ENCODE data around the gene GPC6. TPM values are rescaled to one million over a fixed set of nuclear protein-coding genes. Genes with fewer than 3 reads are reported as not detected.

GPC6 gene
- total RNA-seq, 1 donor from 2014 or later = 63.0 TPM

GRCh38 chr13:94269557-94269956 is 1043.0 kb downstream of the GPC6 start:
- H3K9me3 Mint-ChIP-seq (ENCODE audit: unreplicated experiment) = peaks cover 6% of the 10 kb centered on the region
- Histone ChIP-seq H3K4me3 (ENCODE audit: insufficient read depth, low read depth, low read length) (no peak overlapping the region), H3K36me3 (ENCODE audit: insufficient read depth, low read length) (no peaks in the 10 kb centered on the region), H3K9ac (ENCODE audit: low read length) (no peak overlapping the region), H3K4me2 (ENCODE audit: low read length) (no peak overlapping the region), H3K27ac (ENCODE audit: low read depth, low read length) (no peak overlapping the region), H3K9me3 (ENCODE audit: insufficient read depth, low read depth, low read length) (no peaks in the 10 kb centered on the region), H3K27me3 (ENCODE audit: insufficient read depth, low read length) (no peaks in the 10 kb centered on the region), H4K20me1 (ENCODE audit: insufficient read depth, low read length) (no peaks in the 10 kb centered on the region), H2AFZ (ENCODE audit: low read depth, low read length) (no peak overlapping the region), H3K79me2 (ENCODE audit: insufficient read depth, low read length) (no peaks in the 10 kb centered on the region), H3K4me1 (ENCODE audit: insufficient read depth, low read length) (no peaks in the 10 kb centered on the region)
- H3K4me3 Mint-ChIP-seq (ENCODE audit: unreplicated experiment) = no peak overlapping the region
- FAIRE-seq = no peak
- no peaks in the 10 kb centered on the region for H3K27me3 Mint-ChIP-seq (ENCODE audit: low read depth, unreplicated experiment)
- H3K4me1 Mint-ChIP-seq (ENCODE audit: low read depth, unreplicated experiment) = peaks cover 4% of the 10 kb centered on the region
- no peak for DNase-seq (ENCODE audit: low read depth)
- TF ChIP-seq EZH2 (IDR thresholded peaks at IDR 0.05; ENCODE audit: insufficient read depth, low read length) (no peak), CTCF (IDR thresholded peaks at IDR 0.05; ENCODE audit: insufficient read depth, low read depth, low read length) (no peak)
- no peak overlapping the region for H3K27ac Mint-ChIP-seq (ENCODE audit: unreplicated experiment)
- no peaks in the 10 kb centered on the region for H3K36me3 Mint-ChIP-seq (ENCODE audit: low read depth, unreplicated experiment)

- H3K27ac ChIP-seq (ENCODE audit: low read depth, low read length) = no peak overlapping the region
- H3K9me3 ChIP-seq (ENCODE audit: insufficient read depth, low read depth, low read length) = no peaks in the 10 kb centered on the region
- no peak overlapping the region for H3K4me2 ChIP-seq (ENCODE audit: low read length)
- H3K9ac ChIP-seq (ENCODE audit: low read length) = no peak overlapping the region
- H3K4me3 ChIP-seq (ENCODE audit: insufficient read depth, low read depth, low read length) = no peak overlapping the region
- H3K36me3 Mint-ChIP-seq (ENCODE audit: low read depth, unreplicated experiment) = no peaks in the 10 kb centered on the region
- peaks cover 2% of the 10 kb centered on the region for H3K4me1 Mint-ChIP-seq (ENCODE audit: low read depth, unreplicated experiment)
- no peaks in the 10 kb centered on the region for H3K4me1 ChIP-seq (ENCODE audit: insufficient read depth, low read length)
- H3K27ac Mint-ChIP-seq (ENCODE audit: unreplicated experiment) = no peak overlapping the region
- peaks cover 6% of the 10 kb centered on the region for H3K9me3 Mint-ChIP-seq (ENCODE audit: unreplicated experiment)
- no peaks in the 10 kb centered on the region for H3K79me2 ChIP-seq (ENCODE audit: insufficient read depth, low read length)
- no peaks in the 10 kb centered on the region for H3K36me3 ChIP-seq (ENCODE audit: insufficient read depth, low read length)
- no peak for DNase-seq (ENCODE audit: low read depth)
- H3K4me3 Mint-ChIP-seq (ENCODE audit: unreplicated experiment) = no peak overlapping the region
- FAIRE-seq = no peak
- TF ChIP-seq EZH2 (IDR thresholded peaks at IDR 0.05; ENCODE audit: insufficient read depth, low read length) (no peak), CTCF (IDR thresholded peaks at IDR 0.05; ENCODE audit: insufficient read depth, low read depth, low read length) (no peak)
- no peaks in the 10 kb centered on the region for H4K20me1 ChIP-seq (ENCODE audit: insufficient read depth, low read length)
- H3K27me3 ChIP-seq (ENCODE audit: insufficient read depth, low read length) = no peaks in the 10 kb centered on the region
- no peak overlapping the region for H2AFZ ChIP-seq (ENCODE audit: low read depth, low read length)
- no peaks in the 10 kb centered on the region for H3K27me3 Mint-ChIP-seq (ENCODE audit: low read depth, unreplicated experiment)
These were observed 1043.9 kb downstream of the GPC6 start for GRCh38 chr13:94270556-94270955.

GRCh38 chr13:94272038-94272437 is 1045.4 kb downstream of the GPC6 start:
- H3K4me1 Mint-ChIP-seq (ENCODE audit: low read depth, unreplicated experiment) = peaks cover 2% of the 10 kb centered on the region
- no peaks in the 10 kb centered on the region for H3K27me3 Mint-ChIP-seq (ENCODE audit: low read depth, unreplicated experiment)
- Histone ChIP-seq H2AFZ (ENCODE audit: low read depth, low read length) (no peak overlapping the region), H3K27me3 (ENCODE audit: insufficient read depth, low read length) (no peaks in the 10 kb centered on the region), H3K4me1 (ENCODE audit: insufficient read depth, low read length) (no peaks in the 10 kb centered on the region), H3K9ac (ENCODE audit: low read length) (no peak overlapping the region), H3K27ac (ENCODE audit: low read depth, low read length) (no peak overlapping the region), H3K79me2 (ENCODE audit: insufficient read depth, low read length) (no peaks in the 10 kb centered on the region), H4K20me1 (ENCODE audit: insufficient read depth, low read length) (no peaks in the 10 kb centered on the region), H3K4me2 (ENCODE audit: low read length) (no peak overlapping the region), H3K9me3 (ENCODE audit: insufficient read depth, low read depth, low read length) (no peaks in the 10 kb centered on the region), H3K36me3 (ENCODE audit: insufficient read depth, low read length) (no peaks in the 10 kb centered on the region), H3K4me3 (ENCODE audit: insufficient read depth, low read depth, low read length) (no peak overlapping the region)
- H3K9me3 Mint-ChIP-seq (ENCODE audit: unreplicated experiment) = peaks cover 5% of the 10 kb centered on the region
- peaks cover 2% of the 10 kb centered on the region for H3K36me3 Mint-ChIP-seq (ENCODE audit: low read depth, unreplicated experiment)
- DNase-seq (ENCODE audit: low read depth) = peak; percentile 22
- H3K27ac Mint-ChIP-seq (ENCODE audit: unreplicated experiment) = peak overlapping the region; percentile 72
- FAIRE-seq = no peak
- H3K4me3 Mint-ChIP-seq (ENCODE audit: unreplicated experiment) = no peak overlapping the region
- no peak for TF ChIP-seq EZH2 (IDR thresholded peaks at IDR 0.05; ENCODE audit: insufficient read depth, low read length)
- no peak for TF ChIP-seq CTCF (IDR thresholded peaks at IDR 0.05; ENCODE audit: insufficient read depth, low read depth, low read length)

Data from astrocyte (in vitro differentiated cells and primary cell).